ENCODE results near the gene GALNT9. TPM values are rescaled to one million over a fixed set of nuclear protein-coding genes. Genes with fewer than 3 reads are reported as not detected.

Gene GALNT9
- total RNA-seq, 1 experiment from 2014 or later = 2.6 TPM

GRCh38 chr12:132347176-132347855 lies 17.9 kb upstream of the GALNT9 start:
- Histone ChIP-seq H3K79me2 (ENCODE audit: insufficient read depth, low read length) (no peaks in the 10 kb centered on the region), H3K9ac (ENCODE audit: low read length) (no peak overlapping the region), H3K4me1 (ENCODE audit: control insufficient read depth in 1 of 2, insufficient read depth in 2 of 2, low read length in 2 of 2) (no peaks in the 10 kb centered on the region), H3K9me3 (ENCODE audit: control insufficient read depth in 1 of 2, insufficient read depth in 1 of 2, low read depth in 1 of 2, low read length in 2 of 2) (no peaks in the 10 kb centered on the region), H3K36me3 (ENCODE audit: control insufficient read depth in 1 of 2, insufficient read depth in 2 of 2, low read length in 2 of 2) (no peaks in the 10 kb centered on the region), H4K20me1 (ENCODE audit: insufficient read depth) (no peaks in the 10 kb centered on the region; the same call in 1 of the 2 replicates), H3K27me3 (ENCODE audit: insufficient read depth, low read length) (no peaks in the 10 kb centered on the region), H3K9me2 (ENCODE audit: insufficient read depth) (no peaks in the 10 kb centered on the region), H3K4me2 (ENCODE audit: low read length) (no peak overlapping the region), H3K4me3 (replicated peaks in 1 of 2; ENCODE audit: low read depth in 1 of 2, low read length in 2 of 2) (no peak overlapping the region), H3K27ac (ENCODE audit: low read depth, low read length) (no peak overlapping the region), H2AFZ (ENCODE audit: low read depth, low read length, poor library complexity, severe bottlenecking) (no peak overlapping the region)
- ChIA-PET CTCF (no interaction called here), POLR2A (no interaction called here), RAD21 (ENCODE audit: low non-redundant PET in 1 of 2, low total read pairs in 2 of 2, uncharacterized antibody in 2 of 2, unreplicated experiment in 2 of 2) (no interaction called here)
- DNase-seq (ENCODE audit: low read depth, low spot score) (no peak), ATAC-seq (no peak)
- BruUV-seq (replicated peaks) = no TSS peak
- TF ChIP-seq CEBPB (IDR thresholded peaks at IDR 0.05; ENCODE audit: low read depth) = no peak
- no peak for TF ChIP-seq ZBTB33 (IDR thresholded peaks at IDR 0.05; ENCODE audit: extremely low read depth, insufficient replicate concordance, low read length)
- TF ChIP-seq ATF3 (IDR thresholded peaks at IDR 0.05) = no peak
- no peak for TF ChIP-seq REST (IDR thresholded peaks at IDR 0.05; ENCODE audit: low read depth)
- TF ChIP-seq JUND (IDR thresholded peaks at IDR 0.05) = no peak
- TF ChIP-seq SRF (IDR thresholded peaks at IDR 0.05; ENCODE audit: low read depth) = no peak
- TF ChIP-seq EZH2 (IDR thresholded peaks at IDR 0.05) = no peak
- TF ChIP-seq ZFX (IDR thresholded peaks at IDR 0.05) = no peak
- no peak for TF ChIP-seq YY1 (IDR thresholded peaks at IDR 0.05; ENCODE audit: extremely low read depth, insufficient replicate concordance, low read depth, low read length)
- no peak for TF ChIP-seq MAX (IDR thresholded peaks at IDR 0.05)
- TF ChIP-seq FOSL1 (IDR thresholded peaks at IDR 0.05; ENCODE audit: low read depth) = no peak
- no peak for TF ChIP-seq RAD21 (IDR thresholded peaks at IDR 0.05; ENCODE audit: low read depth)
- TF ChIP-seq POLR2A (IDR thresholded peaks at IDR 0.05; ENCODE audit: borderline replicate concordance, extremely low read depth, insufficient read depth, insufficient read length) = no peak
- TF ChIP-seq POLR2AphosphoS5 (IDR thresholded peaks at IDR 0.05; ENCODE audit: low read depth, low read length) = no peak
- TF ChIP-seq EGR1 (IDR thresholded peaks at IDR 0.05; ENCODE audit: low read depth) = no peak
- no peak for TF ChIP-seq ELF1 (IDR thresholded peaks at IDR 0.05; ENCODE audit: borderline replicate concordance, low read depth)
- intact Hi-C loops (cut with micrococcal nuclease) = no loop called here

Data from HCT116 (cell line).